Measurements from ENCODE around the gene SUMF1. TPM values are rescaled to one million over a fixed set of nuclear protein-coding genes. Genes with fewer than 3 reads are reported as not detected.

Gene SUMF1
- total RNA-seq, 4 donors from 2014 or later: 15.7 to 28.9 (median 26.8) TPM

DNA sequence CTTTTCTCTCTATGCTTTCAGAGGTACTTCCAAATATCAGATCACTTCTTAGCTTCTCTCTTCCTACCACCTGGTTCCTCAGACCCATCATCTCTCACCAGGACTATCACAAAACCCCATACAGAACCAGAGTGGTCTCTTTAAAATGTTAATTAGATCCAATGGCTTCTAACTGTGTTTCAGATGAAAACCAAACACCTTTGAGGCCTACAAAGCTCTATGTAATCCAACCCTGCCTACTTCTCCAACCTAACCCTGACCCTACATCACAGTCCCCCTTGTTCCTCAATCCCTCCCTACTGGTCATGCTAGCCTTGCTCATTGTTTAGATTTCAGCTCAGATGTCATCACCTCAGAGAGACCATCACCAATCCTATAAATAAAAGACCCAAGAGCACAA, 34.8 kb downstream of the SUMF1 start:
- Histone ChIP-seq H3K9me3 (no peaks in the 10 kb centered on the region), H3K27ac (no peak overlapping the region), H3K27me3 (no peaks in the 10 kb centered on the region), H3K4me3 (no peak overlapping the region), H3K4me1 (no peaks in the 10 kb centered on the region), H3K36me3 (peaks cover 0 to 3% (median 0%) of the 10 kb centered on the region in 3 donors)
- no peak for DNase-seq
- TF ChIP-seq CTCF (IDR thresholded peaks at IDR 0.05) (no peak), POLR2A (IDR thresholded peaks at IDR 0.05) (no peak)

DNA sequence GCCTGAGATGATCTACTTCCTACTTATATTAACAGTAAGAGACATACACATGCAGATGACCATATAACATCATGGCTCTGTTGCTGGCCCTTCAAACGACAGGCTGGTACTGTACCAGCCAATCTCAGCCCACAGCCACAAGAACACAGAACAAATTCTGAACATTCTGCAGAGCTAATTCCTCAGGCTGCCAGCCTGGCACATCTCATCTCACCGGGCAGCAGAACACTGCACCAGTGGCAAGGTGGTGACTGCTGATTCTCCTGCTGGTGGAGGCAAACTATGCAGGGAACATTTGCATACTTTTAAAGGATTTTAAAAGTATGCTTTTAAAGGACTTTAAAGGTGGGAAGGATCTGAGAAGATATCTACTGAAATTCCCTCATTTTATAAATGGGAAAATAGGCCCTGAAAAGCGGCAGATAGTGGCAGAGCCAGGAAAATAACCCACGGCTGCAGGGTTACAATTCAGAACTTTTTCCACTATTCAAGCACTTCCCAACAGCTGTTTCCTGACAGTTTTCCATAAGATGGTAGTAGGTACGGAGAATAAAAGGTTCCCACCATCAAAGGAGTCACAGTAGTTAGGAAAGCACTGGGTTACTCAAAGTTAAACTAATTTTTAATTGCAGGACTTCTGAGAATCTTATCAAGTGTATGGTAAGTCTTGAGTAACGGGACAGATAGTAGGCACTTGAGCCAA, 37.3 kb downstream of the SUMF1 start:
- H3K4me1 ChIP-seq: no peaks in the 10 kb centered on the region
- peaks cover 0 to 3% (median 0%) of the 10 kb centered on the region in 3 donors for H3K36me3 ChIP-seq
- no peak overlapping the region for H3K4me3 ChIP-seq
- TF ChIP-seq POLR2A (IDR thresholded peaks at IDR 0.05): no peak
- TF ChIP-seq CTCF (IDR thresholded peaks at IDR 0.05): no peak
- no peaks in the 10 kb centered on the region for H3K27me3 ChIP-seq
- DNase-seq: no peak
- no peak overlapping the region for H3K27ac ChIP-seq
- H3K9me3 ChIP-seq: no peaks in the 10 kb centered on the region

GRCh38 chr3:4426782-4427344, 40.2 kb downstream of the SUMF1 start:
- H3K9me3 ChIP-seq: no peaks in the 10 kb centered on the region
- H3K4me1 ChIP-seq: no peaks in the 10 kb centered on the region
- H3K27ac ChIP-seq: no peak overlapping the region
- TF ChIP-seq POLR2A (IDR thresholded peaks at IDR 0.05): no peak
- no peak for TF ChIP-seq CTCF (IDR thresholded peaks at IDR 0.05)
- no peaks in the 10 kb centered on the region for H3K36me3 ChIP-seq
- DNase-seq: no peak
- H3K27me3 ChIP-seq: no peaks in the 10 kb centered on the region
- H3K4me3 ChIP-seq: no peak overlapping the region

DNA sequence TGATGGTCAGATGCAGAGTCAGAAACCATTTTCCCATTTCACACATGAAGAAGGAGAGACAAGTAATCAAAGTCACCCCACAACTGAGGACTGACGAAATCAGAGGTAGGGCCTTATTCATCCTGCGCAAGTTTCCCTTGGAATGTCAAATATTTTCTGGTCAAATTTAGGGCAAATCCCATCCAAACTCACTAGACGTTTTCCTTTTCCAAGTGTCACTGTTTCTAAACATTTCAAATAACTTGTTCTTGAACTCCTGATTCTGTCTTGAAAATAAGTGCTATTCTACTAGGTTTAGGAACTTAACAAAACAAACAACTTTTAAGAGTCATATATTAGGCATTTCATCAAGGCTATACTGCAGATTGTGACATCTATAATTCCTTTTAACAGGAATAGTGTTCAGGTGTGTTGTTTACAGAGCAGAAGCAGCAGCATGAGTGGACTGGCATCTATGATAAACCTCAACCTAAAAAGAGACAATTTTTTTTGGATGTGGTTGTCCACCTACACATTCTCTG, 40.7 kb downstream of the SUMF1 start:
- Histone ChIP-seq H3K27me3 (no peaks in the 10 kb centered on the region), H3K27ac (no peak overlapping the region), H3K4me1 (no peaks in the 10 kb centered on the region), H3K36me3 (no peaks in the 10 kb centered on the region), H3K9me3 (no peaks in the 10 kb centered on the region), H3K4me3 (no peak overlapping the region)
- DNase-seq: no peak
- no peak for TF ChIP-seq POLR2A (IDR thresholded peaks at IDR 0.05)
- no peak for TF ChIP-seq CTCF (IDR thresholded peaks at IDR 0.05)

GRCh38 chr3:4425707-4426106, 41.4 kb downstream of the SUMF1 start:
- H3K9me3 ChIP-seq: no peaks in the 10 kb centered on the region
- H3K4me1 ChIP-seq: no peaks in the 10 kb centered on the region
- H3K27ac ChIP-seq: no peak overlapping the region
- no peaks in the 10 kb centered on the region for H3K36me3 ChIP-seq
- no peak for TF ChIP-seq CTCF (IDR thresholded peaks at IDR 0.05)
- no peak for TF ChIP-seq POLR2A (IDR thresholded peaks at IDR 0.05)
- H3K4me3 ChIP-seq: no peak overlapping the region
- H3K27me3 ChIP-seq: no peaks in the 10 kb centered on the region
- no peak for DNase-seq
